Measurements from ENCODE around the gene STPG3. TPM values are rescaled to one million over a fixed set of nuclear protein-coding genes. Genes with fewer than 3 reads are reported as not detected.

The STPG3 gene
- total and polyA plus RNA-seq, 2 of the 13 experiments (the other 11 are each of a cell fraction or from before 2014, with no cell fraction given) = not detected

- DNase-seq (ENCODE audit: low spot score) = no peak
- intact Hi-C loops (cut with micrococcal nuclease; ENCODE audit: unreplicated experiment) = no loop called here
- Histone ChIP-seq H3K79me2 (ENCODE audit: insufficient read depth, low read length) (no peaks in the 10 kb centered on the region), H3K9ac (ENCODE audit: insufficient read depth, low read depth, low read length) (no peak overlapping the region), H3K27me3 (ENCODE audit: control insufficient read depth in 1 of 2, insufficient read depth in 2 of 2, low read length in 2 of 2) (no peaks in the 10 kb centered on the region; a peak in 1 of 5 replicates), H4K20me1 (ENCODE audit: insufficient read depth, low read length) (no peaks in the 10 kb centered on the region), H2AFZ (ENCODE audit: low read length) (no peak overlapping the region), H3K9me3 (ENCODE audit: low read length) (no peaks in the 10 kb centered on the region), H3K27ac (ENCODE audit: extremely low read length, insufficient read depth, low read length) (no peak overlapping the region), H3K4me2 (ENCODE audit: low read depth, low read length) (no peak overlapping the region), H3K4me1 (ENCODE audit: insufficient read depth, low read length) (peaks cover 24% of the 10 kb centered on the region), H3K4me3 (replicated peaks in 1 of 3; ENCODE audit: insufficient read depth in 1 of 3, low read depth in 2 of 3, low read length in 3 of 3) (no peak overlapping the region), H3K36me3 (replicated peaks in 1 of 2; ENCODE audit: control insufficient read depth in 1 of 2, insufficient read depth in 2 of 2, low read length in 2 of 2) (peaks cover 13 to 29% of the 10 kb centered on the region in 2 experiments; a peak in 4 of 5 replicates)
- TF ChIP-seq KLF13 (CRISPR knock-in tag; IDR thresholded peaks at IDR 0.05) (no peak), E2F5 (CRISPR knock-in tag; conservative IDR thresholded peaks at IDR 0.05) (no peak), SMYD3 (CRISPR knock-in tag; IDR thresholded peaks at IDR 0.05) (no peak), ZNF674 (CRISPR knock-in tag; IDR thresholded peaks at IDR 0.05; ENCODE audit: low read depth) (no peak), EED (CRISPR knock-in tag; IDR thresholded peaks at IDR 0.05) (no peak), ZNF775 (CRISPR knock-in tag; IDR thresholded peaks at IDR 0.05; ENCODE audit: borderline replicate concordance) (no peak), WIZ (CRISPR knock-in tag; IDR thresholded peaks at IDR 0.05) (no peak), ZNF747 (CRISPR knock-in tag; IDR thresholded peaks at IDR 0.05; ENCODE audit: borderline replicate concordance) (no peak), CREM (IDR thresholded peaks at IDR 0.05) (no peak), CREM (CRISPR knock-in tag; IDR thresholded peaks at IDR 0.05) (no peak), GMEB2 (CRISPR knock-in tag; IDR thresholded peaks at IDR 0.05; ENCODE audit: low read depth) (no peak), LRRFIP1 (CRISPR knock-in tag; conservative IDR thresholded peaks at IDR 0.05) (no peak), ZNF282 (IDR thresholded peaks at IDR 0.05; ENCODE audit: partially characterized antibody) (no peak), NAIF1 (CRISPR knock-in tag; IDR thresholded peaks at IDR 0.05; ENCODE audit: borderline replicate concordance) (no peak), ZNF740 (CRISPR knock-in tag; IDR thresholded peaks at IDR 0.05) (no peak), ZNF841 (CRISPR knock-in tag; IDR thresholded peaks at IDR 0.05; ENCODE audit: borderline replicate concordance) (no peak), ZNF160 (CRISPR knock-in tag; IDR thresholded peaks at IDR 0.05) (no peak), ETS1 (CRISPR knock-in tag; IDR thresholded peaks at IDR 0.05) (no peak), SAFB2 (CRISPR knock-in tag; IDR thresholded peaks at IDR 0.05; ENCODE audit: borderline replicate concordance, low read depth) (no peak), HHEX (CRISPR knock-in tag; IDR thresholded peaks at IDR 0.05) (no peak), ZNF563 (CRISPR knock-in tag; IDR thresholded peaks at IDR 0.05) (no peak)
- FAIRE-seq = no peak
- in situ Hi-C loops (cut with HindIII; ENCODE audit: extremely low pct_ligation_motif_present, low pct_unique_long_range_greater_than_20kb) = no loop called here
- BruUV-seq (replicated peaks) = no TSS peak
- no peak for ATAC-seq
- POLR2A ChIA-PET = interaction anchor here (1.3 to 1.5 kb wide), 2 partner anchors 19 to 32 kb away, joined by 3 to 5 read pairs; partner anchors contain the start of gene TUBB4B
- 94% methylated on average over 10 of the region's 13 CpGs for WGBS (ENCODE audit: low lambda C conversion rate)
- CTCF ChIA-PET (ENCODE audit: low intra/inter-chr PET ratio, low total read pairs) = no interaction called here
Measured at GRCh38 chr9:137273095-137273490, 22.0 kb downstream of the STPG3 start.

All from HepG2 (cell line).